GM11168 (cell line): ENCODE results near the gene TRIM65.

Source experiments
- in situ Hi-C: fragments of 300-500 bp; cut with MboI; formaldehyde crosslinking; loops from one replicate; pipeline ENCODE4 v1.12.0; 2022; ENCODE audit warnings: low sequenced_read_pairs; ENCODE audit not compliant: unreplicated experiment

The TRIM65 gene

GRCh38 chr17:75896415-75897159 lies at the start of gene TRIM65:
Gene TRIM65 (minus strand): TSS chr17:75896951. CDS start chr17:75896937, 14 bp downstream.
- in situ Hi-C loops = no loop called here

GRCh38 chr17:75945211-75945610 lies 48.5 kb upstream of the TRIM65 start:
- in situ Hi-C loops = no loop called here

DNA sequence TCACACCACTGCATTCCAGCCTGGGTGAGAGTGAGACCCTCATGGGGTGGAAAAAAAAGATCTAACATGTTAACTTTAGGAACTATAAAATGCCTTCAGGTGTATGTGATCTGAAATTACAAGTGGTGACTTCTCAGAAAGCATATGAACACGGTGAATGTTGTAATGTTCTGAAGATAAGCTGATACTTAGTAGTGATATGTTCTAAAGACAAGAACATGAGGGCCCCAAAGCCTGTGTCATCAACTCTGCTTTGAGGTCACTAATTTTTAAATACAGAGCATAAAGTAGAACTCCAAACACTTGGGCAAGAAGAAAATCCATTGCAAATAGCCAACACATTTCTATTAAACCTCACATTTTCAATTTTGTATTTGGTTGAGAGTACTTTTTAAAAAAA lies 46.7 kb upstream of the TRIM65 start:
- in situ Hi-C loops = no loop called here

GRCh38 chr17:75942473-75942872 lies 45.7 kb upstream of the TRIM65 start:
- in situ Hi-C loops = no loop called here

DNA sequence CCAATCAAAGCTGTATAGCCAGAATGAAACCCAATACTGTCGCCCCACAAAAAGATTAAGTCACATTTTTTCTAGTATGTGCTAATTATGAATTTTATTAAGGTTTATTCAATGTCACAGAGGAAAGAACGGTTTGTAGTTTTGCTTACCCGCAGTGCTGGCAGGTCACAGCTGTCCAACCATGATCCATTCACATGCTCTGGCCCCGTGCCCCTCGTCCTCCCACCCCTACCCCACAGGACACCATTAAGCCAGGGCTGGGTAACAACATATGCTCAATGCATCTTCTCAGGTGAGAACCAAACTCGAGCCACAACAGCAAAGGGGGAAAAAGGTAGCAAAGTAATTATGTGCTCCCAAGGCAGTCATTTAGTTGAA lies 44.7 kb upstream of the TRIM65 start:
- in situ Hi-C loops = no loop called here

GRCh38 chr17:75940727-75941441 lies 44.1 kb upstream of the TRIM65 start, which contains the start of gene FBF1:
Gene FBF1 (minus strand): TSS chr17:75941042. CDS start chr17:75938149, 2,893 bp downstream.
- in situ Hi-C loops = no loop called here

DNA sequence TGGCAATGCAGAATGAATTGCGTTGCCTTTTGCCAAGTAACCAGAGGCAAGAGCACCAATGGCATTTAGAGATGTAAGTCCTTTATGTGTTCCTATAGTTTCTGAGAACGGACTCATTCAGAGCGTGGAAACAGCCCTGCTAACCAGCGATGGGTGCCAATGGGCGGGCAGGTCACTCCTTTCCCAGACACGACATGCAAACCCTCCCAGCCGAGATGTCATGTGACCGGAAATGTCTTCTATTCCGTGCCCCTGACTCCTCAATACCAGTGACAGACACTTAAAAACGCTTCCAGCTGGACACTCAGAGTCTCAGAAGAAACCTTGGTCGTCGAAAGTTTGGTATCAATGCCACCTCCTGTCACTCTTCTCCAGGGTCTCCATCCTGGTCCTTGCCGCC lies 40.9 kb upstream of the TRIM65 start:
- in situ Hi-C loops = no loop called here

DNA sequence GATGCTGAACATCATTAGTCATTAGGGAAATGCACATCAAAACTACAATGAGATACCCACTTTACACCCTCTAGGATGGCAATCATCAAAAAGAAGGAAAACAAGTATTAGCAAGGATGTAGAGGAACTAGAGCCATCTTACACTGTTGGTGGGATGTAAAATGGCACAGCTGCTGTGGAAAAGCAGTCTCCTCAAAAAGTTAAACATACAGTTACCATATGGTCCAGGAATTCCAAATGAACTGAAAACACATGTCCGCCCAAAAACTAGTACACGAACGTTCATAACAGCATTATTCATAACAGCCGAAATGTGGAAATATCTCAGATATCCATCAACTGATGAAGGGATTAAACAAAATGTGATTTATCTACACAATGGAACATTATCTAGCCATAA lies 37.1 kb upstream of the TRIM65 start:
- in situ Hi-C loops = no loop called here

- in situ Hi-C loops = no loop called here
These were observed 36.1 kb upstream of the TRIM65 start for GRCh38 chr17:75932852-75933251.

DNA sequence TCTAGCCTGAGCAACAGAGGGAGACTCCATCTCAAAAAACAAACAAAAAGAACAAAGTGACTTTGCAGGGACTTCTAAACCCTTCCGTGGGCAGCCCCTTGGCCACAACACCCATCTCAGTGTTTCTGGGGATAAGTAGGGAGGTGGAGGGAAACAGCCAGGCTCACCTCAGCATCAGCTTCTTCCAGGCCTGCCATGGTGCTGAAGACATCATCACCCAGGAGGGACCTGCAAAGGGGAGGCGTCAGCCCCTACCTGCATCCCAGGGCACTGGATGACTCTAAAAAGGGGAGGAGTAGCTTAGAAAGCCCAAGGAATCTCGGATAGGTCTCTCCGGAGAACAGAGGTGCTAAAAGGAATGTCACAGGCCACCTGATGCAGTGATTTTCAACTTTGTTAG lies 34.3 kb upstream of the TRIM65 start:
- in situ Hi-C loops = no loop called here

DNA sequence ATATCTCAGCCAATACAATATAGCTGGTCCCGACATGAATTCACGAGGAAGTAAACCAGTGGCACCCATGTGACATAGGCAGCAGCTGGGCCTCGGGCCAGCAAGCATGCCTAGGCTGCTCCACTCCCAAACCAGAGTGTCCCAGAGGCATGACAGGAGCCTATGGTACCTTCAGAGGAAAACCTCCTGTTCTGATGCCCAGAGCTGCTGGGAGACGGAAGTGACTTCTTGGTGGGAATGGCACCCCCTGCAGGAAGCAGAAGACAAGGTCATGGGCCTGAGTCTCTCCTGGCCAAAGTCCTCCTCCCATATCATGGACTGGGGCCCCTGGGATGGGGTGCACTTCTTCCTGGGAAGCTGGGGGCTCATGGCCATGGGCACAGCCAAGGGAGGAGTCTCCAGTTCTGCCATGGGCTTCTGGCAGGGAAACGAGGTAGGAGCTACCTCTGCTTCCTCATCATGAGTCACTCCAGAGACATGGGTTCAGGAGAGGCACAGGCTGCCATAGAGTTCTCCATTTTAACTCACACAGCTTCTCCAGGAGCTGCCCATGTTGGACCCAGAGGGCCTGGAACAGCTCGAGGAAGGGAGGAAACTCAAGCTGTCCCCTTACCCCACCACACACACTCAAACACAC lies 30.7 kb upstream of the TRIM65 start:
- in situ Hi-C loops = no loop called here

GRCh38 chr17:75926456-75926855 lies 29.7 kb upstream of the TRIM65 start:
- in situ Hi-C loops = no loop called here

DNA sequence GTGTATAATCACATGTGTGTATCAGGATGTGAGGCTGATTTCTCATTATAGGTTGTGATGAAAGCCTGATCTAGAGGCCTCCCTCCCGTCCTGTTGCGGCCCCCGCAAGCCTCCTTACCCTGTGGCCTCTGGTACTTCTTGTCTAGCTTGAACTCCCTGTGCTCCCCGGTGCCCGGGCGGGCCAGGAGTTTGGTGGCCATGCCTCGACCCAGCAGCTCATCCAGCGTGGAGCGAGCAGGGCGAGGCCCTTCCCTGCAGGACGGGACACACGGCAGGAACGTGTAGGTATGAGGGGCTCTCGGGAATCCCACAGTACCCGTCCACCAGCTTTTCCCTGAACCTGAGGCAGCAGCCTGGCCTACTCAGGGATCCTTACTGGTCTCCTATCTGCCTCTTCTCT lies 29.2 kb upstream of the TRIM65 start:
- in situ Hi-C loops = no loop called here

- in situ Hi-C loops = no loop called here
These were observed 28.4 kb upstream of the TRIM65 start for GRCh38 chr17:75925103-75925502.

GRCh38 chr17:75922963-75923874 lies 26.5 kb upstream of the TRIM65 start:
- in situ Hi-C loops = loop anchor here (25.0 kb wide), 1 partner anchor 389 kb away; the partner anchor contains the start of gene QRICH2

DNA sequence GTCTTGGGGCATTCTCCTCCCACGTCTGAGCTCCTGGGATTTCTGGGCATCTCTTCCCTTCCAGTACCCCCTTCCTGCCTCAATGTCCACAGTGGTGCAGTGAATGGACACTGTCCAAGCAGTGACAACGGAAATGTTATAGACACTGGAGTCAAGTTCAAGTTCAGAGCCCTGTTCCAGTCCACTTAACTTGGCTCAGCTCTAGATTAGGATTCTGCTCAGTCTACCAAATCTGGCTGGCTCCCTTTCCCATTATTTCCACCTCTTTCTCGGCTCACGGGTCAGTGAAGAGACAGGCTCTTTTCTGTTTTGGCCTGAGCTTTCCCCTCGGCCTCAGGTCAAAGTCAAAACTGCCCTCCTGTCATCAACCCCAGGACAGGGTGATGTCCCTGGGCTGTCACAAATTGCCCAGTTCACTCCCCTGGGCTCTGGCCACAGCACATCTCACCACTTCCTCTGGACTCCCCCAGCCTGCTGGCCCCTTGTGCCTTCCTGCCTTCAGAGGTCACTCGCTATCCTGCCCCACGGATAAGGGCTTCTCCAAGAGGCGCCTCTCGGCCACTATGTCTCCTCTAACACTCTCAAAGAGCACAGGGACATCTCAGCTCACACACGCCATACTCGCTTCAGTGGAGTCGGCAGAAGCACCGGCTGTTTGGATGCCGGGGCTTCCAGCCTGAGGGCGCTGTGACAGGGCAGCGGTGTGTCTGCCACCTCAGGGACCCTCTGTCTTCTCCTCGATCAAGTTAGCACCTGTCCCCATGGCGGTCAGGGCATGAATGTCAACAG lies 25.6 kb upstream of the TRIM65 start:
- in situ Hi-C loops = loop anchor here (25.0 kb wide), 1 partner anchor 390 kb away; the partner anchor contains the start of gene QRICH2

GRCh38 chr17:75921596-75921995 lies 24.8 kb upstream of the TRIM65 start:
- in situ Hi-C loops = loop anchor here (25.0 kb wide), 1 partner anchor 391 kb away; the partner anchor contains the start of gene QRICH2

DNA sequence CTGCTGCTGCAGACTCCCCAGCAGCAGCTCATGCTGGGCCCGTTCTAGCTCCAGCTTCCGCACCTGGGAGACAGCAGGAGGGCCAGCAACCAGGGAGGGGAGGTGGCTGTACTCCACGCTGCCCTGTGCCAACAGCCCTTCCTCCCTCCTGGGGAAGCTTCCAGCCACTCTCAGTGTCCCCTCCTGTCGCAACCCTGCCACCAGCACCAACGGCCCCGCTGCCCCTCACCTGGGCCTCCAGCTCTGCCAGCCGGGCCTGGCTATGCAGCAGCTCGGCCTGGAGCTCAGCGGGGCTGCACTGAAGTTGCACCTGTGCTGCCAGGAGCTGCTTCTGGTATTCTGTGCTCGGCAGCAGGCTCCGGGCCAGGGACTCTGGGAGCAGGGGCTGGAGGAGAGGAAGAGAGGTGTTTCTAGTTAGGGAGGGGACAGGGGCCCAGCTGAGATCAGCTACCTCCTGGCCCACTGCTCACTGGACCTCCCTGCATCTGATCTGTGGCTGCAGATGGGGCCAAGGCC lies 23.4 kb upstream of the TRIM65 start:
- in situ Hi-C loops = loop anchor here (25.0 kb wide), 1 partner anchor 392 kb away; the partner anchor contains the start of gene QRICH2

GRCh38 chr17:75919611-75920010 lies 22.9 kb upstream of the TRIM65 start:
- in situ Hi-C loops = loop anchor here (10.0 to 25.0 kb wide), 2 partner anchors 85 to 393 kb away; partner anchors contain the start of genes CDK3 and QRICH2
